K562 (cell line): ENCODE measurements around the gene MEDAG. TPM values are rescaled to one million over a fixed set of nuclear protein-coding genes. Genes with fewer than 3 reads are reported as not detected.

Experiments used
- ATAC-seq: fragments of 200-7000 bp; cut with Tn5 transposase; 3 replicates; pipeline ENCODE4 v1.9.1; 2020; ENCODE audit warnings: moderate library complexity
- BruUV-seq: library from RNA; stranded (reverse); fragments of 400-500 nt; replicated peaks from 2 replicates; lab custom pipeline; 2021; lab: Mats Ljungman, UMichigan
- CTCF ChIA-PET: fragments of 300-600 bp; formaldehyde crosslinking; extraction: SDS; loops from one replicate; lab custom pipeline; 2021; ENCODE audit warnings: low intra/inter-chr PET ratio; lab: Yijun Ruan, JAX
- POLR2A ChIA-PET: fragments of 300-600, 350-650 bp; sonication (Branson Sonifier 250); formaldehyde crosslinking; extraction: SDS; loops from one replicate; lab custom pipeline; 2021; ENCODE audit warnings: antibody characterized with exemption, inconsistent platforms; lab: Yijun Ruan, JAX
- DNase-seq, 4 experiments: peaks; one replicate each; pipeline versions ENCODE4 v3.0.0 to v3.0.0-alpha.2; 2011 to 2018; ENCODE audit warnings: low spot score in 3 of 4, mixed read lengths in 3 of 4; ENCODE audit errors: extremely low read depth in 1 of 4
- FAIRE-seq: peaks from 2 replicates; lab custom pipeline; 2011; peaks lifted over from hg19 to GRCh38; lab: Jason Lieb, UNC
- H2AFZ ChIP-seq: 2 replicates; pipeline ENCODE4 v1.6.0; 2011; ENCODE audit warnings: low read depth, low read length, control low read depth, inconsistent platforms
- H3K27ac ChIP-seq: fragments of 200-600 bp; 3 replicates; pipeline ENCODE4 v1.8.0; 2011; ENCODE audit warnings: low read depth, mild to moderate bottlenecking, control low read depth, inconsistent platforms, low read length, moderate library complexity, mixed read lengths; ENCODE audit errors: extremely low read depth
- H3K27me3 ChIP-seq, 2 experiments: fragments of 300-600 bp in 1 of 2; 2 replicates in 1 of 2; 3 replicates in 1 of 2; pipeline versions ENCODE4 v1.6.0 to v1.8.0; 2011; ENCODE audit warnings: inconsistent platforms in 2 of 2, low read length in 2 of 2, mild to moderate bottlenecking in 1 of 2, mixed read lengths in 1 of 2, moderate library complexity in 1 of 2; ENCODE audit not compliant: control insufficient read depth in 2 of 2, insufficient read depth in 2 of 2
- H3K36me3 ChIP-seq: fragments of 300-600 bp; 3 replicates; pipeline ENCODE4 v1.8.0; 2011; ENCODE audit warnings: mild to moderate bottlenecking, low read length, inconsistent platforms; ENCODE audit not compliant: control insufficient read depth, insufficient read depth
- H3K4me1 ChIP-seq, 2 experiments: fragments of 200-600 bp in 1 of 2; replicated peaks in 1 of 2; 2 replicates in 1 of 2; 3 replicates in 1 of 2; pipeline versions ENCODE4 v1.5.1 to v1.8.0; 2011; ENCODE audit warnings: inconsistent platforms in 2 of 2, low read length in 2 of 2, mild to moderate bottlenecking in 1 of 2, mixed read lengths in 1 of 2, moderate library complexity in 1 of 2; ENCODE audit not compliant: control insufficient read depth in 2 of 2, insufficient read depth in 2 of 2
- H3K4me2 ChIP-seq: 2 replicates; pipeline ENCODE4 v1.6.1; 2011; ENCODE audit warnings: low read length, control low read depth, inconsistent platforms, mixed read lengths; ENCODE audit not compliant: insufficient read depth
- H3K4me3 ChIP-seq: fragments of 200-600 bp; sonication (generic), shearing (Covaris generic); 2 replicates; pipeline ENCODE4 v1.5.1; 2016; ENCODE audit warnings: control low read depth, inconsistent platforms
- H3K79me2 ChIP-seq: fragments of 200-600 bp; 3 replicates; pipeline ENCODE4 v1.8.0; 2011; ENCODE audit warnings: low read length, inconsistent platforms; ENCODE audit not compliant: control insufficient read depth, insufficient read depth
- H3K9ac ChIP-seq, 2 experiments: 2 replicates each; pipeline versions ENCODE4 v1.6.0 to v1.6.1; 2011; ENCODE audit warnings: low read depth in 2 of 2, low read length in 2 of 2, control low read depth in 1 of 2, inconsistent platforms in 1 of 2, mild to moderate bottlenecking in 1 of 2, mixed read lengths in 1 of 2; ENCODE audit not compliant: insufficient read depth in 1 of 2
- H3K9me1 ChIP-seq: one replicate; pipeline ENCODE4 v1.6.0; 2011; ENCODE audit warnings: inconsistent platforms, mild to moderate bottlenecking, low read length, moderate library complexity; ENCODE audit not compliant: control insufficient read depth, insufficient read depth
- H3K9me3 ChIP-seq: replicated peaks from 2 replicates; pipeline ENCODE4 v1.5.1; 2011; ENCODE audit warnings: low read depth, low read length, inconsistent platforms; ENCODE audit not compliant: control insufficient read depth, insufficient read depth
- H4K20me1 ChIP-seq: replicated peaks from 2 replicates; pipeline ENCODE4 v1.6.1; 2011; ENCODE audit warnings: low read length, inconsistent platforms, mixed read lengths; ENCODE audit not compliant: control insufficient read depth, insufficient read depth
- C11orf30 ChIP-seq: fragments of 450-650 bp; IDR thresholded peaks from 2 replicates; pipeline ENCODE4 v1.6.1; 2016; ENCODE audit warnings: low read depth, mild to moderate bottlenecking
- LEF1 ChIP-seq: fragments of 450-650 bp; IDR thresholded peaks from 2 replicates; pipeline ENCODE4 v1.6.1; 2016; ENCODE audit warnings: mild to moderate bottlenecking
- MAFF ChIP-seq: IDR thresholded peaks from 2 replicates; pipeline ENCODE4 v1.6.1; 2012; ENCODE audit warnings: low read length, improper control_type of control experiment
- MAFG ChIP-seq: fragments of 450-650 bp; conservative IDR thresholded peaks from 2 replicates; pipeline ENCODE4 v1.6.1; 2016; ENCODE audit warnings: missing genetic modification characterization, missing compliant biosample characterization
- MAFK ChIP-seq: IDR thresholded peaks from 2 replicates; pipeline ENCODE4 v1.6.1; 2011; ENCODE audit warnings: low read length, improper control_type of control experiment
- ZNF316 ChIP-seq: fragments of 450-650 bp; IDR thresholded peaks from 2 replicates; pipeline ENCODE4 v1.6.1; 2016
- ZNF584 ChIP-seq: fragments of 200-800 bp; sonication (Bioruptor generic); IDR thresholded peaks from 2 replicates; pipeline ENCODE4 v1.6.1; 2016; ENCODE audit warnings: low read depth, mild to moderate bottlenecking, missing genetic modification characterization, missing compliant biosample characterization
- WGBS: fragments of 100-300 bp; shearing (Covaris generic); methylation state at CpG from one replicate; pipeline ENCODE4 v1.1.6; 2016; ENCODE audit warnings: low coverage, mixed read lengths; ENCODE audit not compliant: insufficient coverage; ENCODE audit errors: missing lambda C conversion rate; 5-methylcytosine and 5-hydroxymethylcytosine counted together
- in situ Hi-C: fragments of 300-500 bp; cut with MboI; formaldehyde crosslinking; loops from 4 replicates; pipeline ENCODE4 v1.15.0; 2018; ENCODE audit warnings: inconsistent platforms, mixed read lengths
- intact Hi-C: fragments of 100-400 bp; cut with micrococcal nuclease; formaldehyde crosslinking; loops from 2 replicates; pipeline ENCODE4 v1.14.2; 2022
- polyA plus RNA-seq, 8 experiments: library from polyadenylated mRNA; depleted of rRNA in 4 of 8; stranded (reverse) in 5 of 8; unstranded in 3 of 8; fragments of >200 nt; fragmentation: Nextera tagmentation in 2 of 8; fragmentation: Illumina TruSeq in 1 of 8; extraction: Ambion mirVana in 2 of 8; extraction: Trizol in 1 of 8; gene quantifications; 2 replicates each; pipeline versions ENCODE4 v1.2.1 to v1.2.3, GENCODE V29; 2011 to 2014; ENCODE audit warnings: inconsistent platforms in 1 of 8, missing spikeins in 1 of 8
- total RNA-seq, 7 experiments: library from RNA; depleted of rRNA in 6 of 7; stranded (reverse); fragments of >200 nt in 6 of 7; fragmentation: Illumina TruSeq in 2 of 7; extraction: Trizol in 2 of 7; gene quantifications; 2 replicates each; pipeline versions ENCODE4 v1.2.1 to v1.2.3, GENCODE V29; 2011 to 2021; ENCODE audit warnings: low replicate concordance in 1 of 7
- TF ChIP-seq, protein P1 (sequence below): fragments of 450-650 bp; formaldehyde crosslinking; conservative IDR thresholded peaks from 2 replicates; pipeline ENCODE4 v1.4.0; 2022; ENCODE audit warnings: mild to moderate bottlenecking, missing genetic modification characterization

Gene MEDAG
- total and polyA plus RNA-seq, 9 of the 15 experiments (the other 6 are each of a cell fraction or from before 2014, with no cell fraction given), result not detected

DNA sequence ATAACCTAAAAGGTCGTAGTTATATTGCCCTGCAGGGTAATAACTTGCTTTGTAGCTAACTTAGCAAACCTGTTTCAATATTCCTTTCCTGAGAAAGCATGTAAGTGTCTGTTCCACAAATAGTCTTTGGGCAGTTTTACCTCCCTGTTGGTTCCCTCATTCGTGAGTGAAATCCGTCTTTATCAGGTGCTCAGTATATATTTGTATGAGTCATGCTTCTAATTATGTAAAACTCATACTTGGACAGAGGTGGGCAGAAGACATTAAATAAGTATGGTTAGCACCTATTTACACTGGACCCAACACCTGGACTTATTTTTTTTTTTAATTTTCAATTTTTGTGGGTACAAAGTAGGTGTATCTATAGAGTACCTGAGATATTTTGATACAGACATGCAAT, 44.9 kb upstream of the MEDAG start (continued):
- TF ChIP-seq, protein P1, sequence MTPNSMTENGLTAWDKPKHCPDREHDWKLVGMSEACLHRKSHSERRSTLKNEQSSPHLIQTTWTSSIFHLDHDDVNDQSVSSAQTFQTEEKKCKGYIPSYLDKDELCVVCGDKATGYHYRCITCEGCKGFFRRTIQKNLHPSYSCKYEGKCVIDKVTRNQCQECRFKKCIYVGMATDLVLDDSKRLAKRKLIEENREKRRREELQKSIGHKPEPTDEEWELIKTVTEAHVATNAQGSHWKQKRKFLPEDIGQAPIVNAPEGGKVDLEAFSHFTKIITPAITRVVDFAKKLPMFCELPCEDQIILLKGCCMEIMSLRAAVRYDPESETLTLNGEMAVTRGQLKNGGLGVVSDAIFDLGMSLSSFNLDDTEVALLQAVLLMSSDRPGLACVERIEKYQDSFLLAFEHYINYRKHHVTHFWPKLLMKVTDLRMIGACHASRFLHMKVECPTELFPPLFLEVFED, result no peak

DNA sequence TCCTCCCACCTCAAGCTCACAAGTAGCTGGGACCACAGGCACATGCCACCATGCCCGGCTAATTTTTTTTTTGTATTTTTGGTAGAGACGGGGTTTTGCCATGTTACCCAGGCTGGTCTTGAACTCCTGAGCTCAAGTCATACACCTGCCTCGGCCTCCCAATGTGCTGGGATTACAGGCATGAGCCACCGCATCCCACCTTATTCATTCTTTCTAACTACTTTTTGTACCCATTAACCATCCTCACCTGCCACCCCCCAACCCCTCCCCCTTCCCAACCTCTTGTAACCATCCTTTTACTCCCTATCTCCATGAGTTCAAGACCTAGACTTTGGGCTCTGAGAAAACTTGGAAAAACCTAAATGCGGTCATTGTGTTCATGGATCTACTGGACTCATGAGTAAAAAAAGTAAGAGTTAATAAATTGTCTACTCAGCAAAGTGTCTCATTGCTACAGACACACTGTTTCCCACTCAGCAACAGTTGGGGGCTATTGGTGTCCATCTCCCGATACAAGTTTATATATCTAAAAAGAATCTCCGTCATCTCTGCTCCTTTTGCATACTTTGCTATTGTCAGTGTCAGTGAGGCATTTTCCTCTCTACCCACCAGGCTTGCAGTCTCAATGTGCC, 44.1 kb upstream of the MEDAG start:
- H3K27ac ChIP-seq, result no peak overlapping the region

More for the DNA sequence above, 44.1 kb upstream of the MEDAG start:
- intact Hi-C loops (loop anchor here (10.0 kb wide), 1 partner anchor 187 kb away; no protein-coding TSS in a partner anchor), in situ Hi-C loops (no loop called here)
- BruUV-seq, result no TSS peak
- Histone ChIP-seq H3K79me2 (no peaks in the 10 kb centered on the region), H3K36me3 (no peaks in the 10 kb centered on the region), H3K9me1 (no peaks in the 10 kb centered on the region), H3K27me3 (peaks cover 2 to 15% of the 10 kb centered on the region in 2 experiments; a peak in 3 of 5 replicates), H3K4me2 (no peak overlapping the region), H3K9ac (no peak overlapping the region), H2AFZ (no peak overlapping the region), H4K20me1 (no peaks in the 10 kb centered on the region; the same call in 1 of the 2 replicates), H3K9me3 (no peaks in the 10 kb centered on the region), H3K4me1 (no peaks in the 10 kb centered on the region; a peak in 1 of 5 replicates), H3K4me3 (no peak overlapping the region)
- 5% methylated on average over 7 of the region's 7 CpGs for WGBS
- peak; percentile 45; the same call in 1 of the 2 replicates for TF ChIP-seq C11orf30
- TF ChIP-seq ZNF584 (CRISPR knock-in tag), result no peak
- peak; percentile 63 for TF ChIP-seq MAFF
- peak; percentile 44 for TF ChIP-seq MAFG (tag)
- peak; percentile 60 for TF ChIP-seq MAFK
- peak; percentile 51 for TF ChIP-seq ZNF316
- no peak for TF ChIP-seq LEF1
- ChIA-PET CTCF (no interaction called here), POLR2A (no interaction called here)
- ATAC-seq (no peak), FAIRE-seq (no peak), DNase-seq (no peak)
